8988T (cell line): ENCODE measurements around the gene NREP.
"Not testable (repeated sequence)": the region's sequence is repeated elsewhere in the genome, so short reads cannot be mapped to it uniquely, and the experiment has no call there.

ENCODE experiments used
- DNase-seq: peaks from one replicate; pipeline ENCODE4 v3.0.0; 2011

The NREP gene

GRCh38 chr5:111735583-111736270, 21.3 kb downstream of the NREP start:
- DNase-seq, result no peak

- DNase-seq, result no peak
These were observed 22.4 kb downstream of the NREP start for GRCh38 chr5:111734597-111734996.

- no peak for DNase-seq
These were observed 23.0 kb downstream of the NREP start for GRCh38 chr5:111734013-111734412.

GRCh38 chr5:111733571-111733970, 23.4 kb downstream of the NREP start:
- DNase-seq, result no peak

GRCh38 chr5:111731638-111732037, 25.4 kb downstream of the NREP start:
- DNase-seq, result no peak

GRCh38 chr5:111730659-111731382, 26.2 kb downstream of the NREP start:
- no peak for DNase-seq

- no peak for DNase-seq
These were observed 28.1 kb downstream of the NREP start for GRCh38 chr5:111728941-111729340.

- no peak for DNase-seq
These were observed 30.0 kb downstream of the NREP start for GRCh38 chr5:111726986-111727385.

- DNase-seq, result no peak
These were observed 34.9 kb downstream of the NREP start for GRCh38 chr5:111722140-111722539.

GRCh38 chr5:111720333-111720890, 36.6 kb downstream of the NREP start:
- DNase-seq, result no peak

- no peak for DNase-seq
These were observed 37.2 kb downstream of the NREP start for GRCh38 chr5:111719773-111720172.

- not testable (repeated sequence) for DNase-seq
These were observed 40.2 kb downstream of the NREP start for GRCh38 chr5:111716789-111717188.

- no peak for DNase-seq
These were observed 49.3 kb downstream of the NREP start for GRCh38 chr5:111707630-111708164.

- no peak for DNase-seq
These were observed 50.6 kb downstream of the NREP start for GRCh38 chr5:111706345-111706744.

- no peak for DNase-seq
These were observed 52.4 kb downstream of the NREP start for GRCh38 chr5:111704452-111705085.

GRCh38 chr5:111703662-111704061, 53.3 kb downstream of the NREP start:
- DNase-seq, result no peak

GRCh38 chr5:111699976-111700375, 57.0 kb downstream of the NREP start:
- DNase-seq, result no peak

GRCh38 chr5:111699324-111699723, 57.7 kb downstream of the NREP start:
- DNase-seq, result no peak

- no peak for DNase-seq
These were observed 58.9 kb downstream of the NREP start for GRCh38 chr5:111697881-111698757.

- DNase-seq, result no peak
These were observed 59.8 kb downstream of the NREP start for GRCh38 chr5:111697215-111697614.

GRCh38 chr5:111695991-111696390, 61.0 kb downstream of the NREP start:
- no peak for DNase-seq

GRCh38 chr5:111694133-111694532, 62.9 kb downstream of the NREP start:
- no peak for DNase-seq
